HG03064 (cell line): ENCODE measurements around the gene PRKAR2B.
"Not testable (repeated sequence)": the region's sequence is repeated elsewhere in the genome, so short reads cannot be mapped to it uniquely, and the experiment has no call there.

ENCODE experiments used
- ATAC-seq: cut with Tn5 transposase; IDR thresholded peaks from one replicate; pipeline ENCODE4 v1.9.1; 2021; ENCODE audit warnings: low read depth; ENCODE audit not compliant: unreplicated experiment

Gene PRKAR2B

GRCh38 chr7:107151538-107151937 lies 107.0 kb downstream of the PRKAR2B start:
- ATAC-seq, result no peak

- ATAC-seq, result no peak
Observed at GRCh38 chr7:107152011-107152410, 107.5 kb downstream of the PRKAR2B start.

- no peak for ATAC-seq
Observed at GRCh38 chr7:107154826-107155225, 110.3 kb downstream of the PRKAR2B start.

- ATAC-seq, result not testable (repeated sequence)
Observed at GRCh38 chr7:107155726-107156125, 111.2 kb downstream of the PRKAR2B start.

GRCh38 chr7:107157091-107157490 lies 112.6 kb downstream of the PRKAR2B start:
- no peak for ATAC-seq

- no peak for ATAC-seq
Observed at GRCh38 chr7:107158028-107158427, 113.5 kb downstream of the PRKAR2B start.

- no peak for ATAC-seq
Observed at GRCh38 chr7:107160389-107160788, 115.9 kb downstream of the PRKAR2B start.

GRCh38 chr7:107161415-107161814 lies 116.9 kb downstream of the PRKAR2B start:
- no peak for ATAC-seq

GRCh38 chr7:107162475-107162874 lies 118.0 kb downstream of the PRKAR2B start:
- ATAC-seq, result no peak

GRCh38 chr7:107164092-107164491 lies 119.6 kb downstream of the PRKAR2B start:
- ATAC-seq, result no peak

GRCh38 chr7:107165341-107165740 lies 120.8 kb downstream of the PRKAR2B start:
- ATAC-seq, result no peak

GRCh38 chr7:107166736-107167426 lies 122.4 kb downstream of the PRKAR2B start:
- no peak for ATAC-seq

GRCh38 chr7:107167483-107168232 lies 123.2 kb downstream of the PRKAR2B start:
- no peak for ATAC-seq

- ATAC-seq, result peak; percentile 91
Observed at GRCh38 chr7:107168233-107169119, 124.0 kb downstream of the PRKAR2B start, which contains the start of gene HBP1. Gene HBP1 (plus strand): TSS chr7:107169003. CDS start chr7:107179894, 10,891 bp downstream.

- ATAC-seq, result peak; percentile 17
Observed at GRCh38 chr7:107169120-107170050, 124.9 kb downstream of the PRKAR2B start.

- no peak for ATAC-seq
Observed at GRCh38 chr7:107170051-107170915, 125.8 kb downstream of the PRKAR2B start.

- no peak for ATAC-seq
Observed at GRCh38 chr7:107171496-107171895, 127.0 kb downstream of the PRKAR2B start.

- ATAC-seq, result no peak
Observed at GRCh38 chr7:107172276-107173032, 127.9 kb downstream of the PRKAR2B start.
